HG03378 (cell line): ENCODE data around the gene HOXB4.

Source experiments
- ATAC-seq: cut with Tn5 transposase; IDR thresholded peaks from one replicate; pipeline ENCODE4 v1.9.1; 2021; ENCODE audit warnings: mild to moderate bottlenecking, moderate library complexity; ENCODE audit not compliant: unreplicated experiment

The HOXB4 gene

GRCh38 chr17:48601539-48602425, 23.6 kb upstream of the HOXB4 start:
- ATAC-seq: no peak

DNA sequence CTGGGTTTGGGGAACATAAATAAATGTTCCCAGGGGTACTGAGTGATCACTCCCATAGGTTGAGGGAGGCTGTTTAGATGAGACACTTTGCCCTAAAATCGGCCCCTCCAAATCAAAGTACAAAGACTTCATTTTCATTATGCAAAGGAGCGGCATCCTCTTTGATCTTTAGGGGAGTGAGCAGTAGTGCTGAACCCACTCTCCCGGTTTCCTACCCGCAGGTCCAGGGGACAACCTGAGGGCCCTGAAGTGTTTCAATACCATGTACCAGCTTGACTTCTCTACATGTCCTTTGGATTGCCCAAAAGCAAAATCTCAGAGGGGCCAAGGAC, 23.0 kb upstream of the HOXB4 start:
- no peak for ATAC-seq

DNA sequence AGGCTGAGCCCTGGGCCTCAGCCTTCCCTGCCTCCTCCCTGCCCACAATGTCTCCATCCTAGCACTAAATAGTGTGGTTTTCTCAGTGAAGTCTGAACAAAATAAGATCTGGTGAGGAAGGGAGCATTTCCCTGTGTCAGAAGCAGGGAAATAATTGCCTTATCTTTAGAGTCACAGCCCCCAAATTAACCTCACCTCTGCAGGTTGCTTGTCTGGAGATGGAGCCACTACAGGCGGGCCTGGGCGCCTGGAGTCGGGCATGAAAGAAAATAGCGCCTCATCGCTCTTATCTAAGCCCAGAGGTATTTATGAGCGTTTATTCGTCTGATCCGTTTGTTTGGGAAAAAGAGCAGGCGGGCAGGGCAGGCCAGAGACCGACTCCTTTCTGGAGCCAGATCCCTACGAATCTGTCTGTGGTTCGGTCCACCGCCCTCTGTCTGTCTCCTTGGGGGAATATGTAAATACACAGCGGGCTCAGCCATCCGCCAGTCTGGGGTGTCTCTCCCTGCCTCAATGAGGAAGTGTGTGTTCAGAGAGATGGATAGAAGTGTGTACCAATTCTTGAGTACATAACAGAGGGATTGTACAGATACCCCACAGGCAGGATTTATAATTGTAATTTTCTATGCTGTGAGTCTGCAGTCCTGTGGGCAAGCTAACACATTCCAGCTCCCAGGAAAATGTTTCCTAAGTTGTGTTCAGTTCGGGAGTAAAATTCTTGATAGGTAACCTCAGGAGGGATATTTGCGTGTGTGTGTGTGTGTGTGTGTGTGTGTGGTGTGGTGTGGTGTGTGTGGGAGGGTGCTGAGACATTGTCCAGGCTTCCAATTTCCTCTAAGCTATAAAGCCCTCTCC, 22.3 kb upstream of the HOXB4 start:
- ATAC-seq: no peak

GRCh38 chr17:48599354-48599753, 21.2 kb upstream of the HOXB4 start:
- ATAC-seq: no peak

DNA sequence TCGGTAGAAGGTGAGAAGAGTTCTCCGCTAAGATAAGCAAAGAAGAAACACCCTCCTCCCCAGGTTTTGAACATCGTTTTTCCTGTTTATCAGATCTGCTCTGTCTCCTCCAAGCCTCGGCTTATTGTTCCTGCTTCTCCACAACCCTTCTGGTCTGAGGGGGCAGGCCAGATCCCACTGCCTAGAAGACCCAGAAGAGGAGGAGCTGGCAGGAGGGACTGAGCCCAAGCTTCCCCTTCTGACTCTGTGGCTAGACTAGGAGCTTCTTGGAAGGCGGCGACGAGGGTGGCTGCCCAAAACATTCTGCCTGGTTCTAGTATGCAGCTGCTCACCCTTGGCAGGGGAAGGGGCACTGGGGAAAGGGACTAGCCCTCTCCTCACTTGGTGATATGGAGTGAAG, 20.6 kb upstream of the HOXB4 start:
- ATAC-seq: no peak

- ATAC-seq: no peak
These were observed 19.9 kb upstream of the HOXB4 start for GRCh38 chr17:48597778-48598631.

- no peak for ATAC-seq
These were observed 19.3 kb upstream of the HOXB4 start for GRCh38 chr17:48597528-48597777.

DNA sequence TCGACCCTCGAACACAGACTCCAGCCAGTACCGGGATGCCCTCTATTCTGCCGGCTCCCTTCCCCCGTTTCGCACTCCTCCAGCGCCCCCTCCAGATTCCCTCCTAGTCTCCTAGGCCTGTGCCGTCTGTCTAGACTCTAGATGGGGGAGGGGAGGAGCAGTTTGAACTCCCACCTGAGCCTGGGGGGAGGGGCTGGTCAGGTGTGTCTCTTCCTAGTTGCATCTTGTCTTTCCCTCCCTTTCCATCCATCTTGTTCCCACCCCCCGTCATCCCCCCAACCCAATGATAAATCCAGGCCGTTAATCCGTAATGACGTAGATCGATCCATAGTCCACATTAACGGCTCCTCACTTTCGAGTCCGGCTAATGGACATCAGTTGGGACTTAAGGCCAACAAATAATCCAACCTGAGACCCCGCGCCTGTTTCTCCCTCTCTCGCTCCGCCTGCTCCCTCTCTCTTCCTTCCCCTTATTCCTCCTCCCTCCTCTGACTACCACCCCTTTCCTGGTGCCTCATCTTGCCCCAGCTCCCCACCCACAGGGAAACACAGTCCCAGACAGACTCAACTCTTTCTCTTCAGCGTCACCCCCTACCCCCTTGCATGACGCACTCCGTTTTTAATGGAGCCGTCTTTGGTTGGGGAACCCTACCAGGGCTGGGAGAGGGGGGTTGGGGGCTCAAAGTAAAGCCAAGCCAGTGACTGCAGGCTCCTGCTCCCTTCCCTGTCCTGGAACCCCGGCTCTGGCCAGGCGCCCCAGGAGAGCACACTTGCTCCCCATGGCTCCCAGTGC, 18.8 kb upstream of the HOXB4 start:
- no peak for ATAC-seq

GRCh38 chr17:48596000-48596734, 18.0 kb upstream of the HOXB4 start:
- ATAC-seq: no peak

GRCh38 chr17:48595278-48595999, 17.3 kb upstream of the HOXB4 start:
- no peak for ATAC-seq

DNA sequence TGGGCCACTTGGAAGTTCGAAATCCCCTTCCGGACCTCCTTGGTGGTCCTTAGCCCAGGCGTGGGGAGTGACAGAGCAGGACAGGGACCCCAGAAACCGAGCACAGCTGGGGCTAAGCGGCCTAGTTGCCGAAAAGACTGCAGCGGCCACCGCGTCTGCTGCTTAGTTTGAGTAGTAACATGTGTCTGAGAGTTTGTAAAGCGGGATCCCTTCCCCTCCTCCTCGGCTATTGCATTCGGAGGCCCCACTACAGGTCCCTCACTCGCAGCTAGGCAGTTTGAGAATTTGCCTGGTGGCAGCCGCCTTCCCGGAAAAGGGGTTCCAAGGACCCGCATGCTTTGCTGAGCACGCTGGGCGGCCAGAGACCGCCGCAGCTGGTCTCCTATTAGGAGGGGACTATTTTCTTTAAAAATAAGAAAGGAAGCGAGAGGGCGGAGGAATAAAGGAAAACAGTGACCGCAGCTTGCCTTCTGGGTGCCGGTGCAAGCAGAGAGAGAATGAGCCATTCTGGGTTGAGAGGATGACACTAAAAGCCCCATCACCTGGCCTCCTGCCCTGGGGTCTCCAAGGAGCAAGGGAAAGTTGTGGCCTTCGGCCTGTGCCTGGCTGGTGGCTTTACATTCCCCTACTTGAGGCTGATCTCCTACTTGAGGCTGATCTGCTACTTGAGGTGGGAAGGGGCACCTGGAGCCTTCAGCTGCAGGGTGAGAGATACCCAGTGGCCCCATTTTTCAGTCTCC, 16.6 kb upstream of the HOXB4 start:
- ATAC-seq: no peak

- ATAC-seq: no peak
These were observed 15.8 kb upstream of the HOXB4 start for GRCh38 chr17:48593840-48594537.

DNA sequence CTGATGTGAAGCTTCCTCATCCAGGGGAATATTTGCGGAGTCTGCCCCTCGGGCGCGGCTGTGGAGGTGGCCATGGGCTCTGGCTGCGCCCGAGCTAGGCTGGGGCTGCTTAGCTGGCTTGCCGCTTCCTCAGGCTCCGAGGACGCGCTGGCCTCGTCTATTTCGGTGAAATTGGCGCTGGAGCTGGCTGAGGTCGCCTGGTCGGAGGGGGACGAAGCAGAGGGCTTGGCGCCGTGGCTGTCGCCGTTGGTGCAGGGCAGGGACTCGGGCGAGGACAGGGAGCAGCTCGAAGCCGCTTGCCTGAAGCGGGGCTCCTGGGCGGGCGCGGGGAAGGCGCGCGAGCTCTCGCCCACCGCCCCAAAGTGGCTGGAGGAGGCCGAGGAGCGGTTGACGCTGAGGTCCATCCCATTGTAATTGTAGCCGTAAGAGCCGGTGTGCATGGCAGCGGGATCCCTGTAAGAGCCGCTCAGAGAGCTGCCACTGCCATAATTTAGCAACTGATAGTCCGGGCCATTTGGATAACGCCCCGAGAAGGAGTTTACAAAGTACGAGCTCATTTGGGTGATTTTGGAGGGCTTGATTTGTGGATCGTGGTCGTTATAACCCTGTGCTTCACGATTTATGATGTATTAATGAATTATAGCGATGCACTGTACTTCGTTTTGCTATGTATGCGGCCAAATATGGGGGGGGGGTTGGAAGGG, 15.1 kb upstream of the HOXB4 start, which contains the start of gene HOXB5:
Gene HOXB5 (minus strand): TSS at position 654 of the 704 bp plus-strand sequence. CDS start 97 bp downstream, at position 557.
- no peak for ATAC-seq

DNA sequence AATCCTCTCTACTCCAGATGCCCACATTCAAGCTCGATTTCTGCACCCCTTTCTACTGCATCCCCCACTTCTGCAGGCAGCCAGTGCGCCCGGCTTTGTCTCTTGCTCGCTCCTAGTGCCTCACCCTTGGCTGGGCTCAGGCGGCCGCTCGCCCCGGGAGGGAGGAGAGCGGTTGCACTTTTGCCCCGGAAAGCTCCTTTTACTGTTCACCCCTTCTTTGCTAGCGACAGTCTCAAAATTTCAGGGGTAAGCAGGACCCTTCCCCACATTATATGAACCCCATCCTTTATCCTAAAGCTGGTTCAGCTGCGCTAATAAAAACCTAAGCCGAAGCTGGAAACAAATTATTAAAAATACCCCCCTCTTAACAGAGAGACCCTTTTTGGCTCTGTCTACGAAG, 14.4 kb upstream of the HOXB4 start:
- no peak for ATAC-seq

DNA sequence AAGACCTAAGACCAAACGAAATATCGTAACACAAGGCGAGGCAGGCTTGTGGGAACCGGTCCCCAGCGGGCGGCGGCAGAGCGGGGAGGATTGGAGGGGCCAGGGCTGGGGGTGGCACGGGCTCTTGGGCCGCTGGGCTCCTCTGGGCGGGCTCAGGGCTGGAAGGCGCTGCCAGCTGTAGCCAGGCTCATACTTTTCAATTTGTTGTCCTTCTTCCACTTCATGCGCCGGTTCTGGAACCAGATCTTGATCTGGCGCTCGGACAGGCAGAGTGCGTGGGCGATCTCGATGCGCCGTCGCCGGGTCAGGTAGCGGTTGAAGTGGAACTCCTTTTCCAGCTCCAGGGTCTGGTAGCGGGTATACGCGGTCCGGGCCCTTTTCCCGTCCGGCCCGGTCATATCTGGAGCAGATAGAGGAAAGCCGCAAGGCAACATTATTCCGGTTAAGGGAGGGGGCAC, 13.9 kb upstream of the HOXB4 start:
- no peak for ATAC-seq

- ATAC-seq: no peak
These were observed 13.3 kb upstream of the HOXB4 start for GRCh38 chr17:48591255-48592056.
